Tibial nerve (tissue), 4 donors: ENCODE results near the gene NPLOC4. TPM values are rescaled to one million over a fixed set of nuclear protein-coding genes. Genes with fewer than 3 reads are reported as not detected.
A peak's percentile ranks its signal among the peaks of the same experiment; 100 is the strongest.

ENCODE experiments used
- DNase-seq, 2 donors: peaks; one replicate each; pipeline ENCODE4 v3.0.0-alpha.2; 2019; ENCODE audit warnings: low spot score in 2 of 2
- H3K27ac ChIP-seq, 4 donors: fragments of 200-600 bp; sonication (generic) in 3 of 4; one replicate each; pipeline ENCODE4 v1.5.1; 2017 to 2019; ENCODE audit warnings: mild to moderate bottlenecking in 1 of 4
- H3K27me3 ChIP-seq, 2 donors: fragments of 200-600 bp; sonication (generic) in 1 of 2; one replicate each; pipeline versions ENCODE4 v1.5.1 to v1.6.0; 2017 to 2019
- H3K36me3 ChIP-seq, 3 donors: fragments of 200-600 bp; sonication (generic); one replicate each; pipeline ENCODE4 v1.5.1; 2018 to 2019
- H3K4me1 ChIP-seq, 4 donors: fragments of 200-600 bp; sonication (generic) in 3 of 4; one replicate each; pipeline ENCODE4 v1.5.1; 2017 to 2019
- H3K4me3 ChIP-seq, 4 donors: fragments of 200-600 bp; sonication (generic) in 3 of 4; one replicate each; pipeline ENCODE4 v1.5.1; 2017 to 2019; ENCODE audit warnings: mild to moderate bottlenecking in 1 of 4, moderate library complexity in 1 of 4
- H3K9me3 ChIP-seq, 4 donors: fragments of 200-600 bp; sonication (generic) in 3 of 4; one replicate each; pipeline ENCODE4 v1.5.1; 2017 to 2019
- EP300 ChIP-seq, 2 donors: sonication (generic); formaldehyde crosslinking; IDR thresholded peaks; one replicate each; pipeline ENCODE4 v1.6.1; 2017; ENCODE audit warnings: antibody characterized with exemption in 2 of 2, mild to moderate bottlenecking in 1 of 2
- POLR2A ChIP-seq, 2 donors: fragments of 450-650 bp; IDR thresholded peaks; one replicate each; pipeline ENCODE4 v1.6.1; 2017; ENCODE audit warnings: antibody characterized with exemption in 2 of 2, mild to moderate bottlenecking in 2 of 2, moderate library complexity in 2 of 2
- WGBS, 2 donors: methylation state at CpG; one replicate each; pipeline ENCODE4 v1.1.5; 2018; 5-methylcytosine and 5-hydroxymethylcytosine counted together
- total RNA-seq, 4 donors: library from RNA; depleted of rRNA; stranded (reverse); fragments of >200 nt; gene quantifications; one replicate each; pipeline ENCODE4 v1.1.0, GENCODE V29; 2016
- TF ChIP-seq, protein P1 (sequence below), 5 experiments: fragments of 200-600 bp in 3 of 5; fragments of 450-650 bp in 2 of 5; sonication (generic) in 3 of 5; IDR thresholded peaks; one replicate each; pipeline ENCODE4 v1.5.1; 2016 to 2019; ENCODE audit warnings: antibody characterized with exemption in 5 of 5, mild to moderate bottlenecking in 3 of 5, moderate library complexity in 2 of 5

NPLOC4 gene
- total RNA-seq, 4 donors from 2014 or later, result 51.1 to 79.2 (median 62.1) TPM

DNA sequence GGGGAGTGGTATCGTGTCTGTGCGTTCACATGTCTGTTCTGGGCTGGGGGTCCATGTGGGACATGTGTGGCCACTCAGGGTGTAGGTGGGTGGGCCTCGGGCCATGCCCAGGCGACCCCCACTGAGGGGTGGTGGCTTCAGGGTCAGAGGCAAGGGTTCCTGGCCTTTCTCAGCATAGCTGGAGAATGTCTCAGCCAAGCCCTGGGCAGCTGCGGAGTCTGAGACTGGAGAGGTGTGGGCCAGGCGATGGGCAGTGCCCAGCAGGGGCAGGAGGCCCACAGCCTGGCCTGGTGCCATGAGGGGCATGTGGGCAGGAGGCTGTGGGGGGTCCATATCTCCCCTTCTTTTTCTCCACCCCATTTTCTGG, 107.5 kb downstream of the NPLOC4 start:
- Histone ChIP-seq H3K36me3 (no peaks in the 10 kb centered on the region), H3K27me3 (peaks cover 0 to 53% of the 10 kb centered on the region in 2 donors), H3K4me3 (no peak overlapping the region), H3K27ac (no peak overlapping the region), H3K4me1 (peaks cover 0 to 9% (median 0%) of the 10 kb centered on the region in 4 donors), H3K9me3 (no peaks in the 10 kb centered on the region)
- no peak for DNase-seq
- WGBS, 2 donors, result 81 to 82% methylated on average over 2 of the region's 6 CpGs
- TF ChIP-seq POLR2A (IDR thresholded peaks at IDR 0.05) (no peak), EP300 (IDR thresholded peaks at IDR 0.05) (no peak)
- TF ChIP-seq, protein P1, sequence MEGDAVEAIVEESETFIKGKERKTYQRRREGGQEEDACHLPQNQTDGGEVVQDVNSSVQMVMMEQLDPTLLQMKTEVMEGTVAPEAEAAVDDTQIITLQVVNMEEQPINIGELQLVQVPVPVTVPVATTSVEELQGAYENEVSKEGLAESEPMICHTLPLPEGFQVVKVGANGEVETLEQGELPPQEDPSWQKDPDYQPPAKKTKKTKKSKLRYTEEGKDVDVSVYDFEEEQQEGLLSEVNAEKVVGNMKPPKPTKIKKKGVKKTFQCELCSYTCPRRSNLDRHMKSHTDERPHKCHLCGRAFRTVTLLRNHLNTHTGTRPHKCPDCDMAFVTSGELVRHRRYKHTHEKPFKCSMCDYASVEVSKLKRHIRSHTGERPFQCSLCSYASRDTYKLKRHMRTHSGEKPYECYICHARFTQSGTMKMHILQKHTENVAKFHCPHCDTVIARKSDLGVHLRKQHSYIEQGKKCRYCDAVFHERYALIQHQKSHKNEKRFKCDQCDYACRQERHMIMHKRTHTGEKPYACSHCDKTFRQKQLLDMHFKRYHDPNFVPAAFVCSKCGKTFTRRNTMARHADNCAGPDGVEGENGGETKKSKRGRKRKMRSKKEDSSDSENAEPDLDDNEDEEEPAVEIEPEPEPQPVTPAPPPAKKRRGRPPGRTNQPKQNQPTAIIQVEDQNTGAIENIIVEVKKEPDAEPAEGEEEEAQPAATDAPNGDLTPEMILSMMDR (IDR thresholded peaks at IDR 0.05), result no peak

DNA sequence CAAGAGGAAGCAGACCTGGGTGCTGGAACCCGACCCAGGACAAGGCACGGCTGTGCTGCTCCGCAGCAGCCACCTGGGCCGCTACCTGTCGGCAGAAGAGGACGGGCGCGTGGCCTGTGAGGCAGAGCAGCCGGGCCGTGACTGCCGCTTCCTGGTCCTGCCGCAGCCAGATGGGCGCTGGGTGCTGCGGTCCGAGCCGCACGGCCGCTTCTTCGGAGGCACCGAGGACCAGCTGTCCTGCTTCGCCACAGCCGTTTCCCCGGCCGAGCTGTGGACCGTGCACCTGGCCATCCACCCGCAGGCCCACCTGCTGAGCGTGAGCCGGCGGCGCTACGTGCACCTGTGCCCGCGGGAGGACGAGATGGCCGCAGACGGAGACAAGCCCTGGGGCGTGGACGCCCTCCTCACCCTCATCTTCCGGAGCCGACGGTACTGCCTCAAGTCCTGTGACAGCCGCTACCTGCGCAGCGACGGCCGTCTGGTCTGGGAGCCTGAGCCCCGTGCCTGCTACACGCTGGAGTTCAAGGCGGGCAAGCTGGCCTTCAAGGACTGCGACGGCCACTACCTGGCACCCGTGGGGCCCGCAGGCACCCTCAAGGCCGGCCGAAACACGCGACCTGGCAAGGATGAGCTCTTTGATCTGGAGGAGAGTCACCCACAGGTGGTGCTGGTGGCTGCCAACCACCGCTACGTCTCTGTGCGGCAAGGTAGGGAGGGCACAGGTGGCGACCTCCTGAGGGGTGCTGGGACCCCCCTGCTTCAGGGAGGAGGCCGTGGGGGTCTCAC, 108.1 kb downstream of the NPLOC4 start:
- TF ChIP-seq EP300 (IDR thresholded peaks at IDR 0.05), result no peak
- TF ChIP-seq POLR2A (IDR thresholded peaks at IDR 0.05), result no peak
- TF ChIP-seq, protein P1 (IDR thresholded peaks at IDR 0.05), result no peak
- no peaks in the 10 kb centered on the region for H3K36me3 ChIP-seq
- H3K9me3 ChIP-seq, result no peaks in the 10 kb centered on the region
- peaks cover 0 to 53% of the 10 kb centered on the region in 2 donors for H3K27me3 ChIP-seq
- WGBS, 2 donors, result 86 to 87% methylated on average over 7 to 40 of the region's 62 CpGs
- H3K27ac ChIP-seq, result no peak overlapping the region
- no peak overlapping the region for H3K4me3 ChIP-seq
- DNase-seq, result no peak
- peaks cover 0 to 9% (median 0%) of the 10 kb centered on the region in 4 donors for H3K4me1 ChIP-seq

DNA sequence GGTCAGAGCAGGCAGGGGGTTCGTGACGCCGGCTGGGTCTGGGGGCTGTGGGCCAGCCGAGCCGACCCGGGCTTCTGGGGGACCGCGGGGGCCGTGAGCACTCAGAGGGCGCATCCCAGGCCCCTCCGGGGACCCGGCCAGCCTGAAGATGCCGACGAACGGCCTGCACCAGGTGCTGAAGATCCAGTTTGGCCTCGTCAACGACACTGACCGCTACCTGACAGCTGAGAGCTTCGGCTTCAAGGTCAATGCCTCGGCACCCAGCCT, 108.6 kb downstream of the NPLOC4 start:
- no peak overlapping the region for H3K4me3 ChIP-seq
- H3K27me3 ChIP-seq, result peaks cover 0 to 58% of the 10 kb centered on the region in 2 donors
- 57 to 66% methylated on average over 14 to 17 of the region's 20 CpGs for WGBS, 2 donors
- H3K36me3 ChIP-seq, result no peaks in the 10 kb centered on the region
- peaks cover 0 to 14% (median 0%) of the 10 kb centered on the region in 4 donors for H3K4me1 ChIP-seq
- TF ChIP-seq POLR2A (IDR thresholded peaks at IDR 0.05) (no peak), EP300 (IDR thresholded peaks at IDR 0.05) (no peak)
- TF ChIP-seq, protein P1 (IDR thresholded peaks at IDR 0.05), result no peak
- H3K9me3 ChIP-seq, result no peaks in the 10 kb centered on the region
- H3K27ac ChIP-seq, result no peak overlapping the region
- DNase-seq, result no peak

DNA sequence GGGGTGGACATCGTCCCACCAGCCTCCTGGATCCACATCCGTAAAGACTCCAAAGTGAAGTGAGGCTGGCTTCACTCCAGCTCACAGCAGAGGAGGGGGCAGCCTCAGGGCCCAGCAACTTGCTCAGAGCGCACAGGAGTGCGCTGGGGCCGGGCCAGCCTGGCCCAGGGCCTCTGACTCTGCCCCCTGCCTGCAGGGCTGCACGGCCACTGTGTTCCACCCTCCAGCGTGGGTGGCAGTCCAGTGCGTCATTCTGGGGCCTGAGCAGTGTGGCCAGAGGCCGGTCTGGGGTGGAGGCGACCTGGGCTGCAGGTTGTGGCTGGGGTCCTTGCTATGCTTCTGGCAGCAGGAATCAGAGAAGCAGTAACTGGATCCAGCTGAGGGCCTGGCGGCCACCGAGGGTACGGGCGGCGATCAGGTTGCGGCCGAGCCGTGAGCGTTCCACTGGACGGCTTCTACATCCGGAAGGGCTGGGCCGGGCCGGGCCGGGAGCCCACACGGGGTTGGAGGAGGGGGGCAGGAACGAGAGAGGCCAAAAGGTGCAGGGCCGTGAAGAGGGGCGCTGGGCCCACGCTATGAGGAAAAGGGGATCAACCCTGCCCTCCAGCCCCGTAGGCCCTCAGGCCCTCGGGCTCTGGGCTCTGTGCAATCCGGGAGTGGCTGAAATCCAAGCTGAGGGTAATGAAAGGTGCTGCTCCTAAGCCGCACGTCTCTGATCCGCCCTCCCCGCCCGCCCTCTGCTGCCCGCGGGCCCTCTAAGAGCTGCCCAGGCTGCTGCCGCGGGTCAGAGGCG, 109.1 kb downstream of the NPLOC4 start, which contains the start of gene FSCN2:
Gene FSCN2, plus strand, starts transcription at position 787 of the 793 bp plus-strand sequence. CDS start 155 bp downstream, outside the sequence.
- H3K27me3 ChIP-seq, result peaks cover 0 to 63% of the 10 kb centered on the region in 2 donors
- no peak for DNase-seq
- TF ChIP-seq POLR2A (IDR thresholded peaks at IDR 0.05), result no peak
- TF ChIP-seq, protein P1 (IDR thresholded peaks at IDR 0.05), result peak in 1 of 5 experiments; percentile 11
- H3K4me1 ChIP-seq, result peaks cover 0 to 18% (median 0%) of the 10 kb centered on the region in 4 donors
- WGBS, 2 donors, result 24 to 27% methylated on average over 18 to 39 of the region's 42 CpGs
- no peak within 1 kb of the TSS for H3K4me3 ChIP-seq
- H3K9me3 ChIP-seq, result no peaks in the 10 kb centered on the region
- no peaks in the 10 kb centered on the region for H3K36me3 ChIP-seq
- H3K27ac ChIP-seq, result no peak within 1 kb of the TSS
